Smooth muscle cell (in vitro differentiated cells): ENCODE measurements around the gene HNRNPA2B1. TPM values are rescaled to one million over a fixed set of nuclear protein-coding genes. Genes with fewer than 3 reads are reported as not detected.
"Not testable (repeated sequence)": the region's sequence is repeated elsewhere in the genome, so short reads cannot be mapped to it uniquely, and the experiment has no call there.

ENCODE experiments used
- DNase-seq: peaks from one replicate; lab custom pipeline; 2025; ENCODE audit not compliant: unreplicated experiment; lab: John Stamatoyannopoulos, UW
- H2AFZ ChIP-seq: fragments of 200-600 bp; sonication (generic); 2 replicates; pipeline ENCODE4 v1.6.0; 2016; ENCODE audit warnings: antibody characterized with exemption, low read depth, mild to moderate bottlenecking
- H3F3A ChIP-seq: fragments of 200-600 bp; sonication (generic); 2 replicates; pipeline ENCODE4 v1.6.0; 2017; ENCODE audit warnings: antibody characterized with exemption, low read depth
- H3K27ac ChIP-seq: fragments of 200-600 bp; sonication (generic); 2 replicates; pipeline ENCODE4 v1.5.1; 2016; ENCODE audit warnings: low read depth, mild to moderate bottlenecking
- H3K27me3 ChIP-seq: fragments of 200-600 bp; sonication (generic); 2 replicates; pipeline ENCODE4 v1.6.1; 2016; ENCODE audit warnings: low read depth, mild to moderate bottlenecking
- H3K36me3 ChIP-seq: fragments of 200-600 bp; sonication (generic); 2 replicates; pipeline ENCODE4 v1.5.1; 2016; ENCODE audit warnings: low read depth
- H3K4me1 ChIP-seq: fragments of 200-600 bp; sonication (generic); 2 replicates; pipeline ENCODE4 v1.5.1; 2016; ENCODE audit warnings: low read depth
- H3K4me2 ChIP-seq: fragments of 200-600 bp; sonication (generic); 2 replicates; pipeline ENCODE4 v1.6.0; 2016; ENCODE audit warnings: mild to moderate bottlenecking
- H3K4me3 ChIP-seq: fragments of 200-600 bp; sonication (generic); 2 replicates; pipeline ENCODE4 v1.5.1; 2016; ENCODE audit warnings: mild to moderate bottlenecking
- H3K79me2 ChIP-seq: fragments of 200-600 bp; sonication (generic); 2 replicates; pipeline ENCODE4 v1.6.0; 2016; ENCODE audit warnings: low read depth, mild to moderate bottlenecking
- H3K9ac ChIP-seq: fragments of 200-600 bp; sonication (generic); 2 replicates; pipeline ENCODE4 v1.6.0; 2016; ENCODE audit warnings: low read depth
- H3K9me3 ChIP-seq: fragments of 200-600 bp; sonication (generic); replicated peaks from 2 replicates; pipeline ENCODE4 v1.5.1; 2016; ENCODE audit warnings: low read depth
- H4K20me1 ChIP-seq: fragments of 200-600 bp; sonication (generic); 2 replicates; pipeline ENCODE4 v1.6.0; 2016; ENCODE audit warnings: low read depth
- WGBS: methylation state at CpG from one replicate; pipeline ENCODE4 v1.1.7; 2016; ENCODE audit warnings: low lambda C conversion rate; 5-methylcytosine and 5-hydroxymethylcytosine counted together
- polyA plus RNA-seq: library from polyadenylated mRNA; unstranded; fragments of >200 nt; fragmentation: Nextera tagmentation; extraction: Ambion mirVana; gene quantifications from 2 replicates; pipeline ENCODE4 v1.2.1, GENCODE V29; 2016
- total RNA-seq: library from RNA; depleted of rRNA; stranded (reverse); fragments of >200 nt; gene quantifications from 2 replicates; pipeline ENCODE4 v1.2.3, GENCODE V29; 2014
- TF ChIP-seq, protein P1 (sequence below): fragments of 200-600 bp; sonication (generic); IDR thresholded peaks from 2 replicates; pipeline ENCODE4 v1.5.1; 2017; ENCODE audit warnings: borderline replicate concordance, mild to moderate bottlenecking, antibody characterized with exemption; ENCODE audit not compliant: insufficient read depth, poor library complexity, severe bottlenecking

HNRNPA2B1 gene
- total and polyA plus RNA-seq, 2 experiments from 2014 or later = 158 to 393 TPM

DNA sequence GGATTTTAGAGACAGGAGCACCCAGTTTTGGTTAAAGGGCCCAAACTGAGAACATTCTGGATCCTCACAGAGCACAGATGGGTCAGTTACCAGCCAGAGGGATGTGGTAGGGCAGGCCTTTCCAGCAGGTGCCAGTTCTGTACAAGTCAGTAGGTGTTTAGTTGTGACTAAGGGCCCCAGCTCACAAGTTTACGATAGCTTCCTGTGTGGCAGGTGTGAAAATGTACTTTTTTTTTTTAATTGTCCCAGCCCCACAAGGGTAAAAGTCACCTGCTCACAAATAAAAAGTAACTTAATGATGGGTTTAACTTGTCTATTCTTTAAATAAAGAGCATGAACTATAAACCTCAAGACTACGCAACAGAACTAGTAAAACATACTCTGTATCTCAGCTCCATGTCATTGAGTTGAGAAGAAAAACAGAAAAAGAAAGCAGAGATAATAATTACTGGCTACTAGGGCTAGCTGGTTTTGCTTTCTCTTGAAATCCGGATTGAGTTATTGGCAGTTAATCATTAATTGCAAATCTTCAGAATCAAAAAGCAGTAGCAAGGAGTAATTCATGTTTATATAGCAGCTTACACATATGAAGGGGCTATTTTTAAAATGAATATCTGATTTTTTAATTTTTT, 33.1 kb downstream of the HNRNPA2B1 start:
- H4K20me1 ChIP-seq = no peaks in the 10 kb centered on the region
- no peaks in the 10 kb centered on the region for H3K9me3 ChIP-seq
- H3K4me1 ChIP-seq = no peaks in the 10 kb centered on the region
- H3K79me2 ChIP-seq = no peaks in the 10 kb centered on the region
- H3K4me3 ChIP-seq = no peak overlapping the region
- TF ChIP-seq, protein P1, sequence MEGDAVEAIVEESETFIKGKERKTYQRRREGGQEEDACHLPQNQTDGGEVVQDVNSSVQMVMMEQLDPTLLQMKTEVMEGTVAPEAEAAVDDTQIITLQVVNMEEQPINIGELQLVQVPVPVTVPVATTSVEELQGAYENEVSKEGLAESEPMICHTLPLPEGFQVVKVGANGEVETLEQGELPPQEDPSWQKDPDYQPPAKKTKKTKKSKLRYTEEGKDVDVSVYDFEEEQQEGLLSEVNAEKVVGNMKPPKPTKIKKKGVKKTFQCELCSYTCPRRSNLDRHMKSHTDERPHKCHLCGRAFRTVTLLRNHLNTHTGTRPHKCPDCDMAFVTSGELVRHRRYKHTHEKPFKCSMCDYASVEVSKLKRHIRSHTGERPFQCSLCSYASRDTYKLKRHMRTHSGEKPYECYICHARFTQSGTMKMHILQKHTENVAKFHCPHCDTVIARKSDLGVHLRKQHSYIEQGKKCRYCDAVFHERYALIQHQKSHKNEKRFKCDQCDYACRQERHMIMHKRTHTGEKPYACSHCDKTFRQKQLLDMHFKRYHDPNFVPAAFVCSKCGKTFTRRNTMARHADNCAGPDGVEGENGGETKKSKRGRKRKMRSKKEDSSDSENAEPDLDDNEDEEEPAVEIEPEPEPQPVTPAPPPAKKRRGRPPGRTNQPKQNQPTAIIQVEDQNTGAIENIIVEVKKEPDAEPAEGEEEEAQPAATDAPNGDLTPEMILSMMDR = no peak
- H3K27me3 ChIP-seq = no peaks in the 10 kb centered on the region
- H3F3A ChIP-seq = no peaks in the 10 kb centered on the region
- WGBS = 87% methylated on average over 3 of the region's 3 CpGs
- H3K36me3 ChIP-seq = no peaks in the 10 kb centered on the region
- H3K9ac ChIP-seq = no peak overlapping the region
- no peak overlapping the region for H2AFZ ChIP-seq
- DNase-seq = no peak
- no peak overlapping the region for H3K27ac ChIP-seq
- H3K4me2 ChIP-seq = no peak overlapping the region

GRCh38 chr7:26166684-26167266, 33.8 kb downstream of the HNRNPA2B1 start:
- no peak overlapping the region for H3K9ac ChIP-seq
- no peaks in the 10 kb centered on the region for H3F3A ChIP-seq
- H3K79me2 ChIP-seq = no peaks in the 10 kb centered on the region
- H3K27me3 ChIP-seq = no peaks in the 10 kb centered on the region
- WGBS = 82% methylated on average over 5 of the region's 5 CpGs
- no peak overlapping the region for H3K4me3 ChIP-seq
- H3K9me3 ChIP-seq = no peaks in the 10 kb centered on the region
- H3K27ac ChIP-seq = no peak overlapping the region
- H3K4me2 ChIP-seq = no peak overlapping the region
- no peaks in the 10 kb centered on the region for H3K4me1 ChIP-seq
- no peak for DNase-seq
- TF ChIP-seq, protein P1 = no peak
- no peaks in the 10 kb centered on the region for H3K36me3 ChIP-seq
- H2AFZ ChIP-seq = no peak overlapping the region
- H4K20me1 ChIP-seq = no peaks in the 10 kb centered on the region

GRCh38 chr7:26165950-26166683, 34.4 kb downstream of the HNRNPA2B1 start:
- WGBS = 81% methylated on average over 9 of the region's 9 CpGs
- DNase-seq = no peak
- no peaks in the 10 kb centered on the region for H3K36me3 ChIP-seq
- H3F3A ChIP-seq = no peaks in the 10 kb centered on the region
- no peaks in the 10 kb centered on the region for H4K20me1 ChIP-seq
- H3K27ac ChIP-seq = no peak overlapping the region
- no peaks in the 10 kb centered on the region for H3K27me3 ChIP-seq
- no peaks in the 10 kb centered on the region for H3K9me3 ChIP-seq
- H3K9ac ChIP-seq = no peak overlapping the region
- no peaks in the 10 kb centered on the region for H3K4me1 ChIP-seq
- TF ChIP-seq, protein P1 = no peak
- no peaks in the 10 kb centered on the region for H3K79me2 ChIP-seq
- H3K4me3 ChIP-seq = no peak overlapping the region
- no peak overlapping the region for H3K4me2 ChIP-seq
- H2AFZ ChIP-seq = no peak overlapping the region

DNA sequence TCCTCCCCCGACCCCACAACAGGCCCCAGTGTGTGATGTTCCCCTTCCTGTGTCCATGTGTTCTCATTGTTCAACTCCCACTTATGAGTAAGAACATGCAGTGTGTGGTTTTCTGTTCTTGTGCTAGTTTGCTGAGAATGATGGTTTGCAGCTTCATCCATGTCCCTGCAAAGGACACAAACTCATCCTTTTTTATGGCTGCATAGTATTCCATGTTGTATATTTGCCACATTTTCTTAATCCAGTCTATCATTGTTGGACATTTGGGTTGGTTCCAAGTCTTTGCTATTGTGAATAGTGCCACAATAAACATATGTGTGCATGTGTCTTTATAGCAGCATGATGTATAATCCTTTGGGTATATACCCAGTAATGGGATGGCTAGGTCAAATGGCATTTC, 36.7 kb downstream of the HNRNPA2B1 start:
- H3K4me2 ChIP-seq, H3K4me1 ChIP-seq, DNase-seq, H3K9me3 ChIP-seq, H2AFZ ChIP-seq, H3F3A ChIP-seq, H3K9ac ChIP-seq, H4K20me1 ChIP-seq, H3K27ac ChIP-seq, H3K79me2 ChIP-seq, H3K36me3 ChIP-seq, H3K27me3 ChIP-seq, H3K4me3 ChIP-seq: not testable (repeated sequence)
- WGBS = no CpG with 5 or more reads among the region's 1 CpG
